IMR-90 (cell line): ENCODE measurements around the gene NKPD1. TPM values are rescaled to one million over a fixed set of nuclear protein-coding genes. Genes with fewer than 3 reads are reported as not detected.

Experiments used
- ATAC-seq: fragments of 200-7000 bp; cut with Tn5 transposase; 2 replicates; pipeline ENCODE4 v1.9.1; 2020; ENCODE audit warnings: low read depth, mild to moderate bottlenecking, moderate library complexity
- BruUV-seq: library from RNA; stranded (reverse); fragments of 400-500 nt; replicated peaks from 2 replicates; lab custom pipeline; 2021; lab: Mats Ljungman, UMichigan
- CTCF ChIA-PET: fragments of 300-600 bp; formaldehyde crosslinking; extraction: SDS; loops from one replicate; lab custom pipeline; 2021; ENCODE audit warnings: antibody characterized with exemption; lab: Yijun Ruan, JAX
- POLR2A ChIA-PET: fragments of 300-600 bp; sonication (Branson Sonifier 250); formaldehyde crosslinking; loops from one replicate; lab custom pipeline; 2022; ENCODE audit warnings: antibody characterized with exemption; ENCODE audit not compliant: unreplicated experiment; lab: Charles Lee
- DNase-seq: peaks from one replicate; pipeline ENCODE4 v3.0.0; 2013
- H2AFZ ChIP-seq: replicated peaks from 2 replicates; pipeline ENCODE3; 2013; ENCODE audit warnings: low read length, mild to moderate bottlenecking; ENCODE audit not compliant: poor library complexity
- H2AK5ac ChIP-seq: 2 replicates; pipeline ENCODE4 v1.6.1; 2013; ENCODE audit warnings: low read depth, low read length, inconsistent platforms
- H2AK9ac ChIP-seq: replicated peaks from 2 replicates; pipeline ENCODE3; 2013; ENCODE audit warnings: mild to moderate bottlenecking, low read depth, low read length, moderate library complexity; ENCODE audit not compliant: poor library complexity
- H2BK120ac ChIP-seq: 2 replicates; pipeline ENCODE4 v1.6.1; 2013; ENCODE audit warnings: low read depth, low read length, inconsistent platforms
- H2BK15ac ChIP-seq: 3 replicates; pipeline ENCODE4 v1.6.1; 2013; ENCODE audit warnings: low read depth, low read length, inconsistent platforms
- H2BK20ac ChIP-seq: 2 replicates; pipeline ENCODE4 v1.6.1; 2013; ENCODE audit warnings: low read depth, mild to moderate bottlenecking, inconsistent platforms, low read length, moderate library complexity
- H2BK5ac ChIP-seq: 2 replicates; pipeline ENCODE4 v1.6.1; 2013; ENCODE audit warnings: mild to moderate bottlenecking, low read depth, low read length, inconsistent platforms; ENCODE audit not compliant: poor library complexity, severe bottlenecking
- H3K14ac ChIP-seq: replicated peaks from 2 replicates; pipeline ENCODE4 v1.6.1; 2013; ENCODE audit warnings: low read depth, low read length, inconsistent platforms
- H3K18ac ChIP-seq: 2 replicates; pipeline ENCODE4 v1.6.1; 2013; ENCODE audit warnings: low read depth, low read length, control low read depth
- H3K23ac ChIP-seq: 2 replicates; pipeline ENCODE4 v1.6.1; 2013; ENCODE audit warnings: low read depth, low read length, inconsistent platforms
- H3K27ac ChIP-seq: 2 replicates; pipeline ENCODE4 v1.5.1; 2013; ENCODE audit warnings: mild to moderate bottlenecking, control low read depth, low read length; ENCODE audit not compliant: insufficient read depth
- H3K27me3 ChIP-seq: 2 replicates; pipeline ENCODE4 v1.6.1; 2013; ENCODE audit warnings: low read length; ENCODE audit not compliant: control insufficient read depth, insufficient read depth
- H3K36me3 ChIP-seq: 2 replicates; pipeline ENCODE4 v1.6.1; 2013; ENCODE audit warnings: low read length, mixed read lengths; ENCODE audit not compliant: control insufficient read depth, insufficient read depth
- H3K4ac ChIP-seq: 2 replicates; pipeline ENCODE4 v1.6.1; 2013; ENCODE audit warnings: low read depth, low read length, inconsistent platforms
- H3K4me1 ChIP-seq: 2 replicates; pipeline ENCODE4 v1.6.1; 2013; ENCODE audit warnings: low read length, mixed read lengths; ENCODE audit not compliant: control insufficient read depth, insufficient read depth
- H3K4me2 ChIP-seq: 2 replicates; pipeline ENCODE4 v1.6.1; 2013; ENCODE audit warnings: low read depth, mild to moderate bottlenecking, control low read depth, low read length, moderate library complexity
- H3K4me3 ChIP-seq: 2 replicates; pipeline ENCODE4 v1.5.1; 2013; ENCODE audit warnings: low read depth, mild to moderate bottlenecking, control low read depth, low read length, moderate library complexity; ENCODE audit not compliant: insufficient read depth
- H3K56ac ChIP-seq: 2 replicates; pipeline ENCODE4 v1.6.1; 2013; ENCODE audit warnings: low read length, inconsistent platforms; ENCODE audit not compliant: insufficient read depth; ENCODE audit errors: extremely low read depth
- H3K79me1 ChIP-seq, 2 experiments: 2 replicates each; pipeline ENCODE4 v1.6.1; 2013; ENCODE audit warnings: low read length in 2 of 2, inconsistent platforms in 1 of 2, low read depth in 1 of 2
- H3K9ac ChIP-seq: 2 replicates; pipeline ENCODE4 v1.6.1; 2013; ENCODE audit warnings: low read depth, low read length, control low read depth
- H3K9me1 ChIP-seq: 2 replicates; pipeline ENCODE4 v1.6.1; 2013; ENCODE audit warnings: low read length, inconsistent platforms; ENCODE audit not compliant: insufficient read depth
- H3K9me3 ChIP-seq: 2 replicates; pipeline ENCODE4 v1.6.1; 2013; ENCODE audit warnings: low read length; ENCODE audit not compliant: control insufficient read depth, insufficient read depth
- H4K20me1 ChIP-seq: 2 replicates; pipeline ENCODE4 v1.6.1; 2013; ENCODE audit warnings: low read length, inconsistent platforms; ENCODE audit not compliant: insufficient read depth
- H4K5ac ChIP-seq: 2 replicates; pipeline ENCODE4 v1.6.1; 2013; ENCODE audit warnings: mild to moderate bottlenecking, low read depth, low read length, control low read depth
- H4K8ac ChIP-seq, 2 experiments: 2 replicates each; pipeline ENCODE4 v1.6.1; 2013; ENCODE audit warnings: low read depth in 2 of 2, low read length in 2 of 2, control low read depth in 1 of 2, inconsistent platforms in 1 of 2
- H4K91ac ChIP-seq: 2 replicates; pipeline ENCODE4 v1.6.1; 2013; ENCODE audit warnings: low read depth, low read length, inconsistent platforms; ENCODE audit not compliant: insufficient read depth
- BHLHE40 ChIP-seq: fragments of 150-350 bp; IDR thresholded peaks from 2 replicates; pipeline ENCODE4 v1.6.1; 2016; ENCODE audit warnings: mild to moderate bottlenecking, low read depth, low read length
- FOS ChIP-seq: fragments of 150-350 bp; IDR thresholded peaks from 2 replicates; pipeline ENCODE4 v1.6.1; 2016; ENCODE audit warnings: low read depth, low read length
- MAFK ChIP-seq: IDR thresholded peaks from 2 replicates; pipeline ENCODE4 v1.6.1; 2012; ENCODE audit warnings: low read depth, low read length, improper control_type of control experiment
- NFE2L2 ChIP-seq: fragments of 150-350 bp; IDR thresholded peaks from 2 replicates; pipeline ENCODE4 v1.6.1; 2016; ENCODE audit warnings: low read depth, mild to moderate bottlenecking, low read length
- POLR2A ChIP-seq: IDR thresholded peaks from 2 replicates; pipeline ENCODE4 v1.6.1; 2012; ENCODE audit warnings: mild to moderate bottlenecking, low read depth, low read length
- WGBS, 2 experiments: methylation state at CpG; one replicate each; pipeline versions ENCODE4 v1.1.5 to v1.1.7; 2013; ENCODE audit warnings: missing lambda C conversion rate in 2 of 2; ENCODE audit not compliant: insufficient read length in 1 of 2; ENCODE audit errors: extremely low coverage in 2 of 2; 5-methylcytosine and 5-hydroxymethylcytosine counted together
- dilution Hi-C: fragments of 300-500 bp; cut with HindIII; formaldehyde crosslinking; loops from one replicate; pipeline ENCODE4 v1.14.3; 2018; ENCODE audit warnings: low sequenced_read_pairs; ENCODE audit not compliant: unreplicated experiment
- in situ Hi-C: fragments of 300-500 bp; cut with MboI; formaldehyde crosslinking; loops from 3 replicates; pipeline ENCODE4 v1.14.3; 2019; ENCODE audit warnings: low sequenced_read_pairs, inconsistent platforms, mixed read lengths
- intact Hi-C: fragments of 100-400 bp; cut with micrococcal nuclease; formaldehyde crosslinking; loops from 2 replicates; pipeline ENCODE4 v1.10.0; 2022
- polyA plus RNA-seq, 3 experiments: library from polyadenylated mRNA; depleted of rRNA; stranded (reverse); fragments of >200 nt; gene quantifications; 2 replicates each; pipeline ENCODE4 v1.2.3, GENCODE V29; 2012; ENCODE audit warnings: low replicate concordance in 1 of 3
- total RNA-seq: library from RNA; depleted of rRNA; stranded (reverse); fragments of >200 nt; gene quantifications from 2 replicates; pipeline ENCODE4 v1.2.3, GENCODE V29; 2012

The NKPD1 gene
- total and polyA plus RNA-seq, 2 of the 4 experiments (the other 2 are of a cell fraction), result under 0.01 to 0.09 TPM

GRCh38 chr19:45195764-45196163 lies 35.0 kb upstream of the NKPD1 start:
- Histone ChIP-seq H3K23ac (no peak overlapping the region), H3K27ac (no peak overlapping the region), H3K9me1 (0 out of 2 replicates have a peak, but pooled peaks cover 2% of the 10 kb centered on the region), H4K91ac (no peak overlapping the region), H2BK120ac (no peak overlapping the region), H4K5ac (no peak overlapping the region), H3K36me3 (no peaks in the 10 kb centered on the region), H2BK5ac (no peak overlapping the region), H2BK20ac (no peak overlapping the region), H3K27me3 (no peaks in the 10 kb centered on the region), H2AFZ (no peak overlapping the region), H4K20me1 (no peaks in the 10 kb centered on the region), H3K9me3 (no peaks in the 10 kb centered on the region), H2BK15ac (no peak overlapping the region), H4K8ac (no peak overlapping the region), H2AK5ac (no peak overlapping the region), H3K4me3 (no peak overlapping the region), H3K18ac (no peak overlapping the region), H3K4me1 (no peaks in the 10 kb centered on the region), H3K14ac (no peak overlapping the region), H3K4ac (no peak overlapping the region), H3K79me1 (no peaks in the 10 kb centered on the region), H3K9ac (no peak overlapping the region), H3K56ac (no peak overlapping the region), H3K4me2 (no peak overlapping the region), H2AK9ac (no peak overlapping the region)
- peak; percentile 74 for ATAC-seq
- BruUV-seq, result no TSS peak
- ChIA-PET POLR2A (no interaction called here), CTCF (no interaction called here)
- dilution Hi-C loops, result no loop called here
- TF ChIP-seq FOS, result 0 out of 2 replicates have a peak, but pooled peaks have one; percentile 25
- no peak for TF ChIP-seq BHLHE40
- TF ChIP-seq MAFK, result 0 out of 2 replicates have a peak, but pooled peaks have one; percentile 2
- 0 out of 2 replicates have a peak, but pooled peaks have one; percentile 20 for TF ChIP-seq NFE2L2
- no peak for TF ChIP-seq POLR2A
- DNase-seq, result peak; percentile 60
- WGBS, 2 experiments, result no CpG with 5 or more reads among the region's 6 CpGs
- intact Hi-C loops, result no loop called here
- in situ Hi-C loops, result no loop called here
